Activated T-helper 9 cell treated with anti-CD3 and anti-CD28 coated beads, Interleukin-2, amount 50 U/mL, for 16 hours (primary cell): ENCODE data around the gene TRAF3.

Experiments used
- DNase-seq: peaks from one replicate; pipeline ENCODE4 v3.0.0-alpha.2; 2020; ENCODE audit warnings: low read depth

The TRAF3 gene

GRCh38 chr14:102776761-102777710, at the start of gene TRAF3:
TSS of gene TRAF3 (plus strand) at chr14:102777449. CDS start at chr14:102870202, 92,753 bp downstream.
- DNase-seq: peak; percentile 84

GRCh38 chr14:102728501-102728900, 48.7 kb upstream of the TRAF3 start:
- no peak for DNase-seq

- DNase-seq: no peak
Observed at GRCh38 chr14:102729268-102729667, 48.0 kb upstream of the TRAF3 start.

DNA sequence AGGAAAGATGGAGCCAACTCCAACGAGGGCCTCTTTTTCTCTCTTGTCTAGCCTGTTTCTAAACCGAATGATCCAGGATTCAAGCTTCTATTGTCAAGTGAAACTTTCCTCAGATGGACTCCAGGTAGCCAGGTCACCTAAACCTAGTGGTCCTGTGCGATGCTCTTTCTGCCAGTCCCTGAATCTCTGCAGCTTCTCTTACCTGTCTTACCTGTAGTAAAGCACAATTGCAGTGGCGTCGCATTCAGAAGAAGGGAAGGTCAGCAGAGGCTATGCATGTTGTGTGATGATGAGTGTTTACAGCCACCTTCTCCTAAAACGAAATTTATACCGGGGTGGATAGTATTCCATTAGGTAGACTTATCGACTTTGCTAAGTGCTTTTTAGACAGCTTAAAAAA, 47.4 kb upstream of the TRAF3 start:
- no peak for DNase-seq

- no peak for DNase-seq
Observed at GRCh38 chr14:102731101-102731870, 46.0 kb upstream of the TRAF3 start.

- DNase-seq: no peak
Observed at GRCh38 chr14:102731871-102732800, 45.1 kb upstream of the TRAF3 start.

DNA sequence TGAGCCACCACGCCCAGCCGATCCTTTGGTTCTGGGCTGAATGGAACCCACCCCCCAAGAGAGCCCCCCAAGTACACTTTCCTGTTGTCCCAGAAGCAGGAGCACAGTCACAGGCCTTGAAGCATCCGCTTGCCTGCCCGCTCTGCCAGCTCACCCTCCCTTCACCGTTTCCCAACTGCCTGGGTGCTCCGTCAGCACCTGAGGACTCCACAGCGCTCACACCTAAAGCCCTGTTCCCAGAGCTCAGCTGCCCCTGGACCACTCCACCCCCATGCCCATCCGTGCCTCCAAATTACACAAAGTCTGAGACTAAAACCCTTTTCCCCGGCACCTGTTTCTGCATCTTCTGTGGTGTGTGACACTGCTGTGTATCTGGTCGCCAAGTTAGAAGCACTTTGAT, 44.3 kb upstream of the TRAF3 start:
- DNase-seq: no peak

DNA sequence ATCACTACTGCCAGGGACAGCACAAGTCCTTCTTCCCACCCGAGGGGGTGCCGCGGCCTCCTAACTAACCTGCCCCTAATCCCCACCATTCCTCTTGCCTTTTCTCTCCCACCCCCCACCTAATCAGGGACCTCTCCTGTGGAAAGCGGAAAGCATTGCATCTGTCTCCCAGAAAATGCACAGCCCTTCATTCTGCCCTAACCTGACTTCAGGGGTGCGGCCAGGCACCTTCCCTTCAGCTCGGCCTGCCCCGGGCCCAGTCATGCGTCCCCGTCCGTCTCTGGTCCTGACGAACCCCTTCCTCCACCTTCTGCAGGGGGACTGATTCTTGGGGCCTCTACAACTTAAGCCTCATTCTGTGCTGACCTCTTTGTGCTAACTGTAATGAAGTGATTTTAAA, 43.9 kb upstream of the TRAF3 start:
- no peak for DNase-seq

DNA sequence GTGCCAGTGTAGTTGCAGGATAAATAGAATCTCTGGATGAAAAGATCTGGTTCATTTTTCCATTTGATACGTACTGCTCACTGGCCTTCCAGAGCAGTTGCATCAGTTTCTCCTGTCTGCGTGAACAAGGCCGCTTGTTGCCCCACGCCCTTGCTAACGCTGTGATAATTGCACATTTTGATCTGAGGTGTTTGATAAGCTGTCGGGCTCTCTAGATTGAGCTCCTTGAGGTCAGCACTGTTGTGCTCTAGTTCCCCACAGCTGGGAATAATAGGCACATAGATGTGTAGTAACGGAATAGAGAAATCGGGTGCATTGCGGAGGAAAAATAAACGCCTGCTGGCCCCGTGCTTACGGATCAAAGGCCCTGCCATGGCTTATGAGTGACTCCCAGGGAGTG, 42.8 kb upstream of the TRAF3 start:
- no peak for DNase-seq

DNA sequence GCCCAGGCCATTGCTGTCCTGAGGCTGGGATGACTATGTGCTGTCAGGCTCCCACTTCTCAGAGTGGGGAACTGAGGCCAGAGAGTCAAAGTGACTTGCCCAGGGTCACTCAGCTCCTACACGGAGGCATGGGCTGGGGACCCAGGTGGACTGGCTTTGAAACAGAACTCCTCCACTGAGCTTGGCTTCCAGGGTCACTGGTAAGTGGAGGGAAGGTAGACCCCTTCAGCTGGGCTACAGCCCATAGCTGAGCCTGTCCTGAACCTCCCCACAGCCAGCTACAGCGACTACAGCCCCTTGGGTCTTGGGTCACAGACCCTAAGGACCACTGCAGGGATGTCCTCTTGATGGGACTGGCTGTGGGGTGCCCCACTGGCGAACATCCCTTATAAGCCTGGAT, 40.3 kb upstream of the TRAF3 start:
- no peak for DNase-seq

GRCh38 chr14:102737402-102738372, 39.6 kb upstream of the TRAF3 start:
- DNase-seq: no peak

DNA sequence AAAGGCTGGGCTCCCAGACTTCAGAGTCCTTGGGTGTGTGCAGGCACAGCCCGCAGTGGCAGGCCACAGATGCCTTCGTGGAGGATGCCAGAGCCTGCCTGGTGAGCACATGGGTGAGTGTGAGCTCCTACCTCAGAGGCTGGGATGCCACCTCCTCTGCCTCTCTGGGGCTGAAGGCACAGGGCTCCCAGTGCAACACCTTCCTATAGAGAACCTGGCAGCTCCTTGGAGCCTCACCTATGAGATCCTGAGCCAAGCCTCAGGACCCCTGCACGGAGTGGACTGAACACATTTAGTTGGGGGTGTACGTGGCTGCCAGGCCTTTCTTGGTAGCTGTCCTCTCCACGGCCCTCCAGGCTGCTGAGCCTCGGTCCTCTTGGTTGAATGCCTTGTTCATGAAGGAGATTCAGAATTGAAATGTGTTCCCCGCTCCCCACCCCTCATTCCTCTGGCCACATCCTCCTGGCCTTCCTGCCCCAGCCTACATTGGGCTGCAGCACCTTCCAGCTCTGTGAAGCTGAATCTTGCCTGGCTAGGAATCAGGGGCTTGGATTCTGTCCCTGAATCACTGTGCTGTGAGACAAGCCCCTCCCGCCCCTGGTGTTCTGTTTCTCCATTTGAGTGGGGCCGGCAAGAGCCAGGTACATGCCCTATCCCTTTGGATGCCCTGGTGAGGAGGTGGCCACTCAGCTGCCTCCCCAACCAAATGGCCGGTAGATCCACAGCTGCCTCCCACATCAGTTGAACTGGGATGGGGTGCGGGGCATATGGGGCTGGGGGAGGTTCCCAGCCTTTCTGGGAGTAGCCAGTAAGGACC, 38.7 kb upstream of the TRAF3 start:
- DNase-seq: no peak

GRCh38 chr14:102739190-102739469, 38.1 kb upstream of the TRAF3 start:
- DNase-seq: no peak

DNA sequence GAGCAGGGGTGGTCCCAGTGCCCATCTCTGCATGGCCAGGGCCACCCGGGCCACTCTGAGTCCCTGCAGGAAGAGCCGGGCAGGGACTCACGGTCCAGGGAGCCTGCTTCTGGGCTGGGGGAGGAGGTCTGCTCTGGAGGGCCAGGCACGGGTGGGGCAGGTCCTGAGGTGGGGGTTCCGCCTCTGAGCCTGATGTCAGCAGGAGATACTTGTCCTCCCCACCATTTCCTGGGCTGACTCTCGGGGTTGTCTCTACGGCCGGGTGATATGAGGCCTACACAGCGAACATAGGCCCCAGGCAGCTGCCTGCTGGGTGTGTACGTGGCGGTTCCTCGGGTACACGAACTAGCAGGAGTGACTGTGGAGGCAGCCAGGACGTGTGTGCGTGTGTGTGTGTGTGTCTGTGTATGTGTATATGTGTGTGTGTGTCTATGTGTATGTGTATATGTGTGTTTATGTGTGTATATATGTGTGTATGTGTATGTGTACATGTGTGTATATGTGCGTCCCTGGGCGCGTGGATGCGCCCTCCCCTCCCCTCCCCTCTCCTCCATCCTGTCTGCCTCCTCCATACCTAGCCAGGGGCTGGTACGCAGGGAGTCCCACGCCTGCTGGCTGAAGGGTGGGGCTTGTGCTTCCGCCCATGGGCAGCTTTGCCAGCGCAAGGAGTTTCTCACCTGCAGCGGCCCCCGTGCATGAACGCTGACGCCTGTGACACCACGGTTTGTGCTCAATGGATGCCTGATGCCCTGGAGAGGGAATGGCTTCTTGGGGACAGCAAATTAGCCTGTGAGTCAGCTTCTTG, 30.4 kb upstream of the TRAF3 start:
- DNase-seq: no peak

GRCh38 chr14:102748806-102749205, 28.4 kb upstream of the TRAF3 start:
- no peak for DNase-seq

GRCh38 chr14:102749393-102750305, 27.6 kb upstream of the TRAF3 start:
- no peak for DNase-seq

- no peak for DNase-seq
Observed at GRCh38 chr14:102750376-102750775, 26.9 kb upstream of the TRAF3 start.

DNA sequence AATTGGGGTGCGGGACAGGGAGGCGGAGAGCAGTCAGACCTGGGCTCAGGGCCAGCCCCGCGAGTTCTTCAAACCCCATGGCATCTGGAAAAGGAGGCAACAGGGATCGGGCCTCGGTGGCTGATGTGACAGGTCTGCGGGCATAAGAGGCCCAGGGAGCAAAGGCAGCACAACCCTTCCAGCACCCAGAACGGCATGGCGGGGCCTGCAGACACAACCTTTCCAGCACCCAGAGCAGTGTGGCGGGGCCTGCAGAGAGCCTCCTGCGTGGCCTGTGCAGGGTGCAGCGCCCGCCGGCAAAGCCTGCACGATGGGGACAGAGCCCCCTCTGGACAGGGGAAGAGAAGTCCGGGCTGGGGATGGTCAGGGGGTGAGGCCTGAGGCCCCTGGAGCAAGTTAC, 26.2 kb upstream of the TRAF3 start:
- DNase-seq: no peak
